Fibroblast of peridontal ligament (primary cell): Measurements from ENCODE around the gene RELN.
A peak's percentile ranks its signal among the peaks of the same experiment; 100 is the strongest.
"Not testable (repeated sequence)": the region's sequence is repeated elsewhere in the genome, so short reads cannot be mapped to it uniquely, and the experiment has no call there.

Experiments used
- DNase-seq: peaks from one replicate; pipeline ENCODE4 v3.0.0-alpha.2; 2010; ENCODE audit errors: extremely low read depth

Gene RELN

GRCh38 chr7:103851357-103851756 is 138.1 kb downstream of the RELN start:
- peak; percentile 5 for DNase-seq

- no peak for DNase-seq
Measured at GRCh38 chr7:103843689-103844480, 145.6 kb downstream of the RELN start.

- DNase-seq = no peak
Measured at GRCh38 chr7:103833401-103833800, 156.1 kb downstream of the RELN start.

GRCh38 chr7:103832438-103832837 is 157.0 kb downstream of the RELN start:
- no peak for DNase-seq

GRCh38 chr7:103824251-103824650 is 165.2 kb downstream of the RELN start:
- no peak for DNase-seq

- no peak for DNase-seq
Measured at GRCh38 chr7:103823084-103823483, 166.4 kb downstream of the RELN start.

GRCh38 chr7:103821092-103821491 is 168.4 kb downstream of the RELN start:
- no peak for DNase-seq

GRCh38 chr7:103815972-103816371 is 173.5 kb downstream of the RELN start:
- DNase-seq = not testable (repeated sequence)

GRCh38 chr7:103813970-103814369 is 175.5 kb downstream of the RELN start:
- DNase-seq = no peak

GRCh38 chr7:103811997-103812396 is 177.5 kb downstream of the RELN start:
- no peak for DNase-seq

- no peak for DNase-seq
Measured at GRCh38 chr7:103811290-103811689, 178.2 kb downstream of the RELN start.

- no peak for DNase-seq
Measured at GRCh38 chr7:103810112-103810744, 179.2 kb downstream of the RELN start.

GRCh38 chr7:103809229-103809994 is 180.0 kb downstream of the RELN start:
- no peak for DNase-seq

- no peak for DNase-seq
Measured at GRCh38 chr7:103805346-103805745, 184.1 kb downstream of the RELN start.

- no peak for DNase-seq
Measured at GRCh38 chr7:103803631-103804030, 185.8 kb downstream of the RELN start.

- no peak for DNase-seq
Measured at GRCh38 chr7:103799298-103799697, 190.2 kb downstream of the RELN start.

- DNase-seq = no peak
Measured at GRCh38 chr7:103797647-103798307, 191.7 kb downstream of the RELN start.

- no peak for DNase-seq
Measured at GRCh38 chr7:103796327-103796962, 193.0 kb downstream of the RELN start.

GRCh38 chr7:103795787-103796186 is 193.7 kb downstream of the RELN start:
- DNase-seq = no peak

GRCh38 chr7:103795107-103795506 is 194.4 kb downstream of the RELN start:
- no peak for DNase-seq

- DNase-seq = no peak
Measured at GRCh38 chr7:103794424-103794823, 195.0 kb downstream of the RELN start.

GRCh38 chr7:103793614-103794013 is 195.8 kb downstream of the RELN start:
- no peak for DNase-seq
